AG09309 (cell line): ENCODE data around the gene GUCA1C.

ENCODE experiments used
- DNase-seq: peaks from one replicate; pipeline ENCODE4 v3.0.0-alpha.2; 2010; ENCODE audit warnings: low read depth
- H3K4me3 ChIP-seq: 2 replicates; pipeline ENCODE4 v1.5.1; 2011; ENCODE audit warnings: mild to moderate bottlenecking, low read depth, low read length, moderate library complexity; ENCODE audit not compliant: control insufficient read depth
- CTCF ChIP-seq: IDR thresholded peaks from 2 replicates; pipeline ENCODE4 v1.5.1; 2011; ENCODE audit warnings: mild to moderate bottlenecking, low read depth, low read length, inconsistent platforms; ENCODE audit not compliant: insufficient read depth, control insufficient read depth; ENCODE audit errors: missing control alignments

Gene GUCA1C

GRCh38 chr3:108918866-108919265 is 34.8 kb downstream of the GUCA1C start:
- no peak for TF ChIP-seq CTCF
- no peak for DNase-seq
- H3K4me3 ChIP-seq, result no peak overlapping the region

- no peak overlapping the region for H3K4me3 ChIP-seq
- peak; percentile 86 for TF ChIP-seq CTCF
These were observed 38.7 kb downstream of the GUCA1C start for GRCh38 chr3:108914774-108915641.

GRCh38 chr3:108909799-108910198 is 43.9 kb downstream of the GUCA1C start:
- DNase-seq, result no peak
- TF ChIP-seq CTCF, result no peak
- H3K4me3 ChIP-seq, result no peak overlapping the region

More at GRCh38 chr3:108914774-108915641, 38.7 kb downstream of the GUCA1C start:
- DNase-seq, result peak; percentile 8

- no peak for DNase-seq
- no peak for TF ChIP-seq CTCF
- H3K4me3 ChIP-seq, result no peak overlapping the region
These were observed 46.5 kb downstream of the GUCA1C start for GRCh38 chr3:108907194-108907593.

- no peak for DNase-seq
- H3K4me3 ChIP-seq, result no peak overlapping the region
- TF ChIP-seq CTCF, result no peak
These were observed 54.1 kb downstream of the GUCA1C start for GRCh38 chr3:108899530-108899929.

- no peak overlapping the region for H3K4me3 ChIP-seq
- DNase-seq, result no peak
- TF ChIP-seq CTCF, result no peak
These were observed 55.8 kb downstream of the GUCA1C start for GRCh38 chr3:108897883-108898282.
